ENCODE results near the gene RNF44.

Gene RNF44

GRCh38 chr5:176533894-176534611 is 3.1 kb downstream of the RNF44 start:
- Histone ChIP-seq H3K27ac (ENCODE audit: low read depth, low read length) (no peak overlapping the region; the same call in 1 of the 2 replicates), H3K9me3 (ENCODE audit: insufficient read depth, low read depth, low read length) (no peaks in the 10 kb centered on the region), H3K4me3 (ENCODE audit: low read length) (peak overlapping the region; percentile 82; the same call in 1 of the 2 replicates), H3K27me3 (ENCODE audit: insufficient read depth, low read length) (no peaks in the 10 kb centered on the region), H3K4me1 (ENCODE audit: insufficient read depth, low read length) (peaks cover 24% of the 10 kb centered on the region), H3K9ac (ENCODE audit: low read depth, low read length) (no peak overlapping the region; the same call in 1 of the 2 replicates), H3K36me3 (ENCODE audit: insufficient read depth, low read length) (peaks cover 45% of the 10 kb centered on the region)
- 79% methylated on average over 10 of the region's 10 CpGs for WGBS

DNA sequence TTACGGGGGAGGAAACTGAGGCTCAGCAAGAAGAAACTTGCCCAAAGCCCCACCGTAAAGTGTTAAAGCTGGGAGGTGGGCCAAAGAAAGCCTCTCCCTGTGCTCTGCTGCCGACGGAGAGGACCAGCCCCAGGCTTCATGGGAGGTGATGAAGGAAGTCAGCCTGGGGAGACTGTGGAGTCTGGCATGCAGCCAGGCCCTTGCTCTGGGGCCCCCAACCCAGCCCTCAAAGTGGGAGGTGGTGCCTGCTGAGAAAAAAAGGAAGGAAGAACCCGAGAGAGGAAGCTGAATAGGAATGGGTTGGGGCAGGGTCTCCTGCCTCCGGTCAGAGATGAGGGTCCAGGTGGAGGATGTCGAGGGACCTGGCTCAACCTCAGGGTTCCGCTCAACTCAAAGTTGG is 3.8 kb downstream of the RNF44 start:
- H3K9ac ChIP-seq (ENCODE audit: low read depth, low read length): no peak overlapping the region; the same call in 1 of the 2 replicates
- WGBS: 79% methylated on average over 8 of the region's 8 CpGs
- H3K27ac ChIP-seq (ENCODE audit: low read depth, low read length): no peak overlapping the region
- H3K27me3 ChIP-seq (ENCODE audit: insufficient read depth, low read length): no peaks in the 10 kb centered on the region
- peaks cover 52% of the 10 kb centered on the region for H3K36me3 ChIP-seq (ENCODE audit: insufficient read depth, low read length)
- H3K4me1 ChIP-seq (ENCODE audit: insufficient read depth, low read length): peaks cover 20% of the 10 kb centered on the region
- H3K4me3 ChIP-seq (ENCODE audit: low read length): no peak overlapping the region
- no peaks in the 10 kb centered on the region for H3K9me3 ChIP-seq (ENCODE audit: insufficient read depth, low read depth, low read length)

DNA sequence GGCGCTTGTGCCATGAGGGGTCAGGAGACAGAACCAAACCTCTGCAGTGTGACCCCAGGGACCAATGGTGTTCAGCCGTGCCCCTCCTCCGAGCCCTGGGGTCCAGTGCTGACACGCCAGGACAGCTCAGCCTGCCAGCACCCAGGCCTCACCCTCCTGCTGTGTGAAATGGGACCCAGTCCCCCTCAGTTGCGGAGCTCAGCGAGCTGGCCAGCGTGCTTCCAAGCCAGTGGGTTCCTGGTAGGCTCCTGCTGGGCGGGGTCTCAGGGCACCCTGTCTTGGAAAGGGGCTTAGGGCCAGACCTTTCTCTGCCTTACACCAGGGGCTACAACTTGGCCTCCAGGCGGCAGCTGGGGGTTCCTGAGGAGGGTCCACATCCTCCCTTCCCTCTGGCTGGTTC is 4.4 kb downstream of the RNF44 start:
- 93% methylated on average over 9 of the region's 9 CpGs for WGBS
- H3K4me3 ChIP-seq (ENCODE audit: low read length): no peak overlapping the region
- peaks cover 57% of the 10 kb centered on the region for H3K36me3 ChIP-seq (ENCODE audit: insufficient read depth, low read length)
- no peak overlapping the region; the same call in 1 of the 2 replicates for H3K27ac ChIP-seq (ENCODE audit: low read depth, low read length)
- no peaks in the 10 kb centered on the region for H3K9me3 ChIP-seq (ENCODE audit: insufficient read depth, low read depth, low read length)
- H3K27me3 ChIP-seq (ENCODE audit: insufficient read depth, low read length): no peaks in the 10 kb centered on the region
- peaks cover 20% of the 10 kb centered on the region for H3K4me1 ChIP-seq (ENCODE audit: insufficient read depth, low read length)
- H3K9ac ChIP-seq (ENCODE audit: low read depth, low read length): 0 out of 2 replicates have a peak overlapping the region, but pooled peaks have one; percentile 8

DNA sequence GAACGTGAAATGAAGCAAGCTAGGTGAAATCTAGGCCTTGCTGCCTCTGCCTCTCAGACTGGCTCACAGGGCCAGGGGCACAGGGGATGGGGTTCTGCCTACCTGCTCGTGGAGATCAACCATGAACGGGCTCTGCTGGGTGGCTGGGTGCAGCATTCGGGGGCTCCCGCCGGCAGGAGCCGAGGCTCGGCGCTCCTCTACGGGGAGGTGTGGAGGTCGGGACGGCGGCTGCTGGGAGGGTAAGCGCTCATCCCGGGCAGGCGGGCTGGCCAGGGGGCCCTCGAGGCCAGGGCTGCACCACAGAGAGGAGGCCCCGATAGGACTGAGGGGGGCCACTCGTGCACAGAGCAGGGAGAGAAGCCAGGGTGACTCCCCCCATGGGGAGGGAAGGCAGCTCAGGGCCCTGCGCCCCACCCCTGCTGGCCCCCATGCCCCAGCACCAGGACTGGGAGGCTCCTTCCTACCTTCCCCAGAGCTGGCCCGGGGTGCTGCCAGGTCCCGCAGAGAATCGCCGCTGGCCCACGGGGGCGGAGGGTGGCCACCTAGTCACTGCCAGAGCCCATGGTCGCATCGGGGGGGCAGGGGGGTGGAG is 5.2 kb downstream of the RNF44 start:
- H3K4me3 ChIP-seq (ENCODE audit: low read length): no peak overlapping the region
- no peak overlapping the region for H3K27ac ChIP-seq (ENCODE audit: low read depth, low read length)
- peaks cover 20% of the 10 kb centered on the region for H3K4me1 ChIP-seq (ENCODE audit: insufficient read depth, low read length)
- no peak overlapping the region for H3K9ac ChIP-seq (ENCODE audit: low read depth, low read length)
- no peaks in the 10 kb centered on the region for H3K27me3 ChIP-seq (ENCODE audit: insufficient read depth, low read length)
- peaks cover 65% of the 10 kb centered on the region for H3K36me3 ChIP-seq (ENCODE audit: insufficient read depth, low read length)
- H3K9me3 ChIP-seq (ENCODE audit: insufficient read depth, low read depth, low read length): no peaks in the 10 kb centered on the region
- 96% methylated on average over 28 of the region's 28 CpGs for WGBS

GRCh38 chr5:176530983-176531901 is 6.0 kb downstream of the RNF44 start:
- Histone ChIP-seq H3K27ac (ENCODE audit: low read depth, low read length) (no peak overlapping the region), H3K36me3 (ENCODE audit: insufficient read depth, low read length) (peaks cover 71% of the 10 kb centered on the region), H3K9ac (ENCODE audit: low read depth, low read length) (no peak overlapping the region)

GRCh38 chr5:176530393-176530982 is 6.7 kb downstream of the RNF44 start:
- no peak overlapping the region for H3K27ac ChIP-seq (ENCODE audit: low read depth, low read length)

More at GRCh38 chr5:176530983-176531901, 6.0 kb downstream of the RNF44 start:
- peaks cover 20% of the 10 kb centered on the region for H3K4me1 ChIP-seq (ENCODE audit: insufficient read depth, low read length)
- H3K27me3 ChIP-seq (ENCODE audit: insufficient read depth, low read length): no peaks in the 10 kb centered on the region
- WGBS: 95% methylated on average over 24 of the region's 24 CpGs
- H3K9me3 ChIP-seq (ENCODE audit: insufficient read depth, low read depth, low read length): no peaks in the 10 kb centered on the region
- H3K4me3 ChIP-seq (ENCODE audit: low read length): no peak overlapping the region

DNA sequence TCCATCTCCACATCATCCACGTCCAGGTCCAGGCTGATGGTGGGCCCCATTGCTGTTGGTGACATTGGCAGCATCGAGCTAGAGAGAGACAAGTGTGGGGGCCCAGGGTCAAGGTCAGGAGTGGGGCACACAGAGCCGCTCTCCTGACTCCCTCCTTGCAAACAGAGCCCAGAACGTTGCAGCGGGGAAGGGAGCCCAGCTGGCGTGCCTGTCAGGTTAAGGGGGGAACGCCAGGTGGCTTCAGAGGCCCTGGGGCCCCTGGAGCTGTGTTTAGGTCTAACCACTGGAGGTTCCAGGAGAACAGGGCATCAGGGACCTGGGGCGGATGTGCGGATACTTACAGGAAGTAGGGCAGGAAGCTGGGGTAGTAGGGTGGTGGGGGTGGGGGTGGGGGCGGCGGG is 7.5 kb downstream of the RNF44 start:
- Histone ChIP-seq H3K27ac (ENCODE audit: low read depth, low read length) (no peak overlapping the region), H3K4me1 (ENCODE audit: insufficient read depth, low read length) (peaks cover 12% of the 10 kb centered on the region), H3K27me3 (ENCODE audit: insufficient read depth, low read length) (no peaks in the 10 kb centered on the region), H3K4me3 (ENCODE audit: low read length) (no peak overlapping the region), H3K9me3 (ENCODE audit: insufficient read depth, low read depth, low read length) (no peaks in the 10 kb centered on the region), H3K9ac (ENCODE audit: low read depth, low read length) (no peak overlapping the region), H3K36me3 (ENCODE audit: insufficient read depth, low read length) (peaks cover 64% of the 10 kb centered on the region)
- WGBS: 96% methylated on average over 11 of the region's 11 CpGs

More at GRCh38 chr5:176530393-176530982, 6.7 kb downstream of the RNF44 start:
- Histone ChIP-seq H3K9ac (ENCODE audit: low read depth, low read length) (no peak overlapping the region), H3K36me3 (ENCODE audit: insufficient read depth, low read length) (peaks cover 71% of the 10 kb centered on the region), H3K4me3 (ENCODE audit: low read length) (no peak overlapping the region), H3K9me3 (ENCODE audit: insufficient read depth, low read depth, low read length) (no peaks in the 10 kb centered on the region), H3K27me3 (ENCODE audit: insufficient read depth, low read length) (no peaks in the 10 kb centered on the region), H3K4me1 (ENCODE audit: insufficient read depth, low read length) (peaks cover 19% of the 10 kb centered on the region)
- 95% methylated on average over 28 of the region's 28 CpGs for WGBS

DNA sequence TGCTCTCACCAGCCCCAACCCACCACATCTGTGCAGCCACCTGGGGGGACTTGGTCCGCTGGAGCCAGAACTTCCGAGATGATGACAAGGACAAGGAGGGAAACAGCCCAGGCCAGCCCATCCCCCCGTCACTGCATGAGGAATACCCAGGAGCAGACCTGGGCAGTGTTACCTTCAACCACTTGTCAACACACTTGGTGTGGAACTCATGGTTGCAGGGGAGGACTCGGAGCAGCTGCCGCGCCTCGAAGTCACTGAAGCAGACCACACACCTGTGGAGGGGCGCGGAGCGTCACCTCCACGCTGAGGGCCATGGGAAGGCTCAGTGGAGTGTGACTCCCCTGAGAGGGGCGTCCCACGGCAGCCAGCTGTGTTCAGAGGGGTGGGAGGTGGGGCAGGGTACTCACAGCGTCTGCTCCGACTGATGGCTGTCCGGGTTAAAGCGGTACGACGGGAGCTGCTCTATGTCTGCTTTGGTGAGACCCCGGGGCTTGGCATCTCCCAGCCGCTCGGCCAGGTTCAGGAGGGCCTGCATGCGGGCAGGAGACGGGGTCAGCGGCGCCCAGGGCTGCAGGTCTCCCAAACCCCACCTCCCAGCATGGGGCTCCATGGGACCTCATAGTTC is 8.0 kb downstream of the RNF44 start:
- no peaks in the 10 kb centered on the region for H3K9me3 ChIP-seq (ENCODE audit: insufficient read depth, low read depth, low read length)
- 95% methylated on average over 26 of the region's 26 CpGs for WGBS
- no peak overlapping the region for H3K4me3 ChIP-seq (ENCODE audit: low read length)
- H3K27me3 ChIP-seq (ENCODE audit: insufficient read depth, low read length): no peaks in the 10 kb centered on the region
- 0 out of 2 replicates have a peak, but pooled peaks cover 7% of the 10 kb centered on the region for H3K4me1 ChIP-seq (ENCODE audit: insufficient read depth, low read length)
- H3K36me3 ChIP-seq (ENCODE audit: insufficient read depth, low read length): peaks cover 59% of the 10 kb centered on the region
- no peak overlapping the region for H3K27ac ChIP-seq (ENCODE audit: low read depth, low read length)
- H3K9ac ChIP-seq (ENCODE audit: low read depth, low read length): no peak overlapping the region

DNA sequence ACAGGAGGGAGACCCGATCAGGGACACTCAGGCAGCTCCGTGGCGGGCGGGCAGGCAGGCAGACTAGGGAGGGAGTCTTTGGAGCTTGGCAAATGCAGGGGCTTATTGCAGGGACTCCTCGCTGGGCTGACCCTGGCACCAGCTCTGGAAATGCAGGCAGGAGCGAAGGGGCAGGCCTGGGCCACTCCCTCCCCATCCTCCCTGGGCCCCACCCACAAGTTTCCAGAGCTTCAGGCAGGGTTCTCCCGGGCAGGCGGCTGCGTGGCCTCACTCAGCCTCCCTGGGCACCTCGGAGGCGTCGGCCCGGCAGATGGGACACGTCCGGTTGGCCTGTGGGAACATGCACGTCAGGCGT is 8.5 kb downstream of the RNF44 start:
- H3K27me3 ChIP-seq (ENCODE audit: insufficient read depth, low read length): no peaks in the 10 kb centered on the region
- H3K4me1 ChIP-seq (ENCODE audit: insufficient read depth, low read length): 0 out of 2 replicates have a peak, but pooled peaks cover 7% of the 10 kb centered on the region
- H3K4me3 ChIP-seq (ENCODE audit: low read length): no peak overlapping the region
- no peaks in the 10 kb centered on the region for H3K9me3 ChIP-seq (ENCODE audit: insufficient read depth, low read depth, low read length)
- WGBS: 93% methylated on average over 17 of the region's 17 CpGs
- H3K9ac ChIP-seq (ENCODE audit: low read depth, low read length): no peak overlapping the region
- H3K36me3 ChIP-seq (ENCODE audit: insufficient read depth, low read length): peaks cover 56% of the 10 kb centered on the region
- H3K27ac ChIP-seq (ENCODE audit: low read depth, low read length): no peak overlapping the region

DNA sequence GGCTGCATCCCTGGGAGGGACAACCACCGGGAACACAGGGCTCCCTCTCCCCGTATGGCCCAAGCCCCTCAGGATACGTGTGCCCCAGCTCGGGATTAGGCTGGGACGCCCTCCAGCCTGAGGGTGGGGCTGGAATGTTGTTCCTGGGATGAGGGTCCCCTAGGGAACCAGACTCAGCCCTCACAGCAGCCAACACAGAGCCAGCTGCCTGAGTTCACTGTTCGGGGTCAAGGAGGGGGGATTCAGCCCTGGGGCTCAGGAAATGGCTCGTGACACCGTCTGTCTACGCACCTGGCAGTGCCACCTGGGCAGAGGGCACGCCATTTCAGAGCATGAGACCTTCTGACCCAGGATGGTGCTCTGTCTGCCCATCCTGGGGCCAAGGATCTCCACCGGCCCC is 8.9 kb downstream of the RNF44 start:
- Histone ChIP-seq H3K9ac (ENCODE audit: low read depth, low read length) (no peak overlapping the region), H3K27me3 (ENCODE audit: insufficient read depth, low read length) (no peaks in the 10 kb centered on the region), H3K9me3 (ENCODE audit: insufficient read depth, low read depth, low read length) (no peaks in the 10 kb centered on the region), H3K4me3 (ENCODE audit: low read length) (no peak overlapping the region), H3K27ac (ENCODE audit: low read depth, low read length) (no peak overlapping the region), H3K36me3 (ENCODE audit: insufficient read depth, low read length) (peaks cover 55% of the 10 kb centered on the region), H3K4me1 (ENCODE audit: insufficient read depth, low read length) (0 out of 2 replicates have a peak, but pooled peaks cover 2% of the 10 kb centered on the region)
- WGBS: 96% methylated on average over 11 of the region's 11 CpGs
